HUES48 (cell line): ENCODE results near the gene DOCK2.

Source experiments
- H3K27ac ChIP-seq: one replicate; pipeline ENCODE4 v1.7.0; 2013; ENCODE audit warnings: low read depth, low read length, inconsistent platforms
- H3K27me3 ChIP-seq: 2 replicates; pipeline ENCODE4 v1.6.1; 2013; ENCODE audit warnings: mild to moderate bottlenecking, low read length; ENCODE audit not compliant: control insufficient read depth, insufficient read depth
- H3K36me3 ChIP-seq: 2 replicates; pipeline ENCODE4 v1.6.1; 2013; ENCODE audit warnings: low read length; ENCODE audit not compliant: control insufficient read depth, insufficient read depth
- H3K4me1 ChIP-seq: 2 replicates; pipeline ENCODE4 v1.6.1; 2013; ENCODE audit warnings: mild to moderate bottlenecking, low read length; ENCODE audit not compliant: control insufficient read depth, insufficient read depth
- H3K4me3 ChIP-seq: 2 replicates; pipeline ENCODE4 v1.5.1; 2013; ENCODE audit warnings: mild to moderate bottlenecking, low read depth, low read length
- H3K9ac ChIP-seq: 2 replicates; pipeline ENCODE4 v1.6.1; 2013; ENCODE audit warnings: mild to moderate bottlenecking, low read depth, low read length, moderate library complexity
- H3K9me3 ChIP-seq: 2 replicates; pipeline ENCODE4 v1.6.1; 2013; ENCODE audit warnings: low read length; ENCODE audit not compliant: control insufficient read depth, insufficient read depth

DOCK2 gene

DNA sequence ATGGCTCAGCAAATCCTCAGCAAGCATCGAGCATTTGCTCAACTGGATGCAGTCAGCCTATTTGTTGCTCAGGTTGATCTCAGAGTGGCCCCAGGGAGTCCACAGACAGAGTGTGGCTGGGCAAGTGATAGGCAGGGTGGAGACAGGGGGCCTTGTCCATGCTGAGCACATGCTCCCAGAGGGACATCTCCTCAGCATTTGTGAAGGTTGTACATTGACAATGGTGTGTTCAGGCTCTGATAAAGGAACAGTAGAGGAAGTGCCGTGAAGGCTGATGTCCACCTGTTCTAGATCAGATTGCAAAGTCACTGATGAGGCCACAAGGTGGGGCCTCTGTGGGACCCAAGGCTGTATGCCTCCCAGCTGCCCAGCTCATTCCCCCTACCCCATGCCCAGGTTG is 418.5 kb downstream of the DOCK2 start:
- no peaks in the 10 kb centered on the region for H3K27me3 ChIP-seq
- no peak overlapping the region for H3K27ac ChIP-seq
- H3K4me3 ChIP-seq: no peak overlapping the region
- H3K4me1 ChIP-seq: no peaks in the 10 kb centered on the region
- H3K36me3 ChIP-seq: no peaks in the 10 kb centered on the region
- no peaks in the 10 kb centered on the region; the same call in 1 of the 2 replicates for H3K9me3 ChIP-seq
- H3K9ac ChIP-seq: no peak overlapping the region

DNA sequence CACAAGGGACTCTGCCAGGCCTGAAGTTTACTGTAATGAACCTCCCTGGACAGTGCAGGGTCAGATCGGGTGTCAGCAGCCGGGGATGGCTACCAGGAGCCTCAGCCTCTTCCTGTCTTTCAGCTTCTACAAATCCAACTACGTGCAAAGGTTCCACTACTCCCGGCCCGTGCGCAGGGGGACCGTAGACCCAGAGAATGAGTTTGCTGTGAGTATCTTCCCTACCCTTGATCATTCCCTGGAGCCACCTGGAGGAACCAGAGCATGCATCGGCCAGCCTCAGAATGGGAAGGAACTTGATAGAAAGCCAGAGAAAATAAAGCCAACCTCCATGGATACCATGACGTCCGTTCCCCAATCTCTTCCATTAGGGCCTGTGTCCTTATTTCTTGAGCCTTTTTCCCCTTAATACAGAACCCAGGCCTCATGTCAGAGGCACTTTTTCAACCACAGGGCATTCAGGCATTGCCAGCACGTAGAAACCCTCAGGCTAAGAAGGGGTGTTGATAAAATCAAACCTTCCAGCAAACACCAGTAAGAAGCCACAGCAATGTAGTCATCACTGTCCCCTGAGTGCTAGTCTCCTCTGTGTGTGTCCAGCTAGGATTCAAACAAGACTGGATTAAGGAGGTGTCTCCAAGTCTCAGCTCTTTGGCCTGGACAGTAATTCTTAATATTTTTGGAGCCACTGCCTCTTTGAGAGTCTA is 419.6 kb downstream of the DOCK2 start:
- H3K4me3 ChIP-seq: no peak overlapping the region
- no peaks in the 10 kb centered on the region for H3K4me1 ChIP-seq
- H3K9me3 ChIP-seq: no peaks in the 10 kb centered on the region; the same call in 1 of the 2 replicates
- H3K27me3 ChIP-seq: no peaks in the 10 kb centered on the region
- H3K9ac ChIP-seq: no peak overlapping the region
- H3K27ac ChIP-seq: no peak overlapping the region
- no peaks in the 10 kb centered on the region for H3K36me3 ChIP-seq

DNA sequence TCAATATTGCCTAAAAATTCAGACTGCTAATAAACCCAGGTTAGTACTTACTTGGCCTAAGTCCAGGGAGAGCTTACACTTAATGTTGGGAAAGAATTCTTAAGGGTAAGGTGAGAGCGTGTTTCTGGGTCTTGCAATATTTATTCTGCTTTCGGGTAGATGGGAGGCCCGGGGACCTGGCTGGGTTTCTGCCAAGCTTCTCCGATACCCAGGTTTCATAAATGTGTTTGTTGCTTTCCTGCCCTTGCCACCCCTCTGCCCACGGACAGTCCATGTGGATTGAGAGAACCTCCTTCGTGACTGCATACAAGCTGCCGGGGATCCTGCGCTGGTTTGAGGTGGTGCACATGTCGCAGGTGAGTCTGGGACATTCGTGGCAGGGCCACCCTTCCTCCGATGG is 420.2 kb downstream of the DOCK2 start:
- Histone ChIP-seq H3K4me1 (no peaks in the 10 kb centered on the region), H3K9me3 (no peaks in the 10 kb centered on the region; the same call in 1 of the 2 replicates), H3K4me3 (no peak overlapping the region), H3K27ac (no peak overlapping the region), H3K36me3 (no peaks in the 10 kb centered on the region), H3K27me3 (no peaks in the 10 kb centered on the region), H3K9ac (no peak overlapping the region)

DNA sequence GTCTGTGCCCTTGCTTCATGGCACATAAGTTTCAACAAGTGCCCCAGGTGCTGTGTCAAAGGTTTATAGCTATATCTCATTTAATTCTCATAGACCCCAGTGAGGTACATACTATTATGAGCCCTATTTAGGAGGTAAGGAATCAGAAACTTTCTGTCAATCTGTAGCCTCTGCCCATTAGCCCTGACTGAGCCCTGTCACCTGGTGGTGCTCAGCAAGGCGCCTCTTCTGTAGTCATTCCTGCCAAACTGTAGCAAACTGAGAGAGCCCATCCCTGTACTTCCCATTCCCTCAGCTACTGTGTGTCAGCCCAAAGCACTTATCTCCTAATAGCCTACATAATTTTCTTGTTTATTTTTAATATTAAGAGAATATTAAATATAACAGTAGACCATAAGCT is 422.1 kb downstream of the DOCK2 start:
- no peaks in the 10 kb centered on the region for H3K27me3 ChIP-seq
- H3K9me3 ChIP-seq: no peaks in the 10 kb centered on the region; the same call in 1 of the 2 replicates
- H3K4me1 ChIP-seq: no peaks in the 10 kb centered on the region
- no peak overlapping the region for H3K4me3 ChIP-seq
- no peaks in the 10 kb centered on the region for H3K36me3 ChIP-seq
- H3K9ac ChIP-seq: no peak overlapping the region
- no peak overlapping the region for H3K27ac ChIP-seq

DNA sequence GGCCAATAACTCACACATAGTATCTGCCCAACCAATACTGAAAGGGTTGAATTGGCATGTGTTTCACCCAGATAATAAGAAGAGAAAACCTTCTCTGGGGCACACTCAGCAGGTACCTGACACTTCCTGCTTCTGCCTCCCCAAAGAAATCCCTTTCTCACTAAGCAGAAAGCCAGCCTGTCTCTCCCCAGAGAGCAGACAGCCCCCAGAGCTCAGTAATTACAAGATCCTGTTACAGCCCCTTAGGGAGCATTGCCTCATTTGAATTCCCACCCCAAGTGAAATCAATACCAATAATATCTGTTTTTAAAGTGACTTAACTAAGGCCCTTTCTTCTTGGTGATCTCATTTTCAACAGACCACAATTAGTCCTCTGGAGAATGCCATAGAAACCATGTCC is 430.1 kb downstream of the DOCK2 start:
- Histone ChIP-seq H3K27me3 (no peaks in the 10 kb centered on the region), H3K4me3 (no peak overlapping the region), H3K36me3 (no peaks in the 10 kb centered on the region), H3K9ac (no peak overlapping the region), H3K4me1 (0 out of 2 replicates have a peak, but pooled peaks cover 6% of the 10 kb centered on the region), H3K27ac (no peak overlapping the region), H3K9me3 (no peaks in the 10 kb centered on the region)

DNA sequence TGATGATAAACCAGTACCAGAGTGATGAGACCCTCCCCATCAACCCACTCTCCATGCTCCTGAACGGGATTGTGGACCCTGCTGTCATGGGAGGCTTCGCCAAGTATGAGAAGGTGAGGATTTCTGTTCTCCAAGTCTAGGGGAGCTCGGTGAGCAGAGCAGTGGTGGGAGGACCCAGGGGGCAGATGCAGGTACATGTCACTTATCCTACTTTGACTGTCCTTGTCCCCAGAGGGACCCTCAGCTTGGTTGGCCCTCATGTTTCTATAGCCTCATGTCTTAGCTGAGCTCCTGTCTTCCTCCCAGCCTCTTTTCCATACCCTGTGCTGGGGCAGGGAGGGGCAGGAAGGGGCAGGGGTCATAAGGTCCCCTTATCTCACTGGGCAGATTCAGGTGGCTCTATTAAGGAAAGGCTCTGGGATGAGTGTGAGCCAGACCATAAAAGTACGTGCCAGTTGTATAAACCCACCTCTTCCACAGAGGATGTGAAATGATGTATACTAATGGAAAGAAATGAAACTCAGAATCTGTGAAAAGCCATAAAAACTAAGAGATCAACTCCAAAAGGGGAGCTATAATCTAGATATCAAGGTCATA is 430.6 kb downstream of the DOCK2 start:
- H3K27ac ChIP-seq: no peak overlapping the region
- H3K4me1 ChIP-seq: 0 out of 2 replicates have a peak, but pooled peaks cover 6% of the 10 kb centered on the region
- H3K9ac ChIP-seq: no peak overlapping the region
- no peaks in the 10 kb centered on the region for H3K27me3 ChIP-seq
- no peaks in the 10 kb centered on the region for H3K9me3 ChIP-seq
- no peak overlapping the region for H3K4me3 ChIP-seq
- no peaks in the 10 kb centered on the region for H3K36me3 ChIP-seq

DNA sequence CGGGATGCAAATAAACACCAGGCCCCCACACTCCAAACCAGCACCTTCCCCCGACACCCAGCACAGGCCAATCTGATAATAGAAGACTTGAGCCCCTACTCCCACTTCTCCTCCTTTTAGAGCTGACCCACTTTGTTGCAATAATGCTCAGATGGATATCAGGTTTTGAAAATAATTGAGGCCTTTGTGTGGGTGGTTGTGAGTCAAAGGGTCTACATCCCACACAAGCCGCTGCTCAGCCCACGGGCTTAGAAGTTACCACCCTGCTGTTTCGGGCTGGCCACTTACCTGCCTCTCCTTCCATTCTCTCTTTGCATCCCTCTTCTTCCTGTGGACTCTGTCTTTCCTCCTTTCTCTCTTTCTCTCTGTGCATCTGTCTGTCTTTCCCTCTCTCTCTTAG is 432.4 kb downstream of the DOCK2 start:
- no peaks in the 10 kb centered on the region for H3K27me3 ChIP-seq
- no peaks in the 10 kb centered on the region for H3K36me3 ChIP-seq
- H3K27ac ChIP-seq: no peak overlapping the region
- H3K4me1 ChIP-seq: 0 out of 2 replicates have a peak, but pooled peaks cover 6% of the 10 kb centered on the region
- no peak overlapping the region for H3K9ac ChIP-seq
- H3K4me3 ChIP-seq: no peak overlapping the region
- no peaks in the 10 kb centered on the region for H3K9me3 ChIP-seq

DNA sequence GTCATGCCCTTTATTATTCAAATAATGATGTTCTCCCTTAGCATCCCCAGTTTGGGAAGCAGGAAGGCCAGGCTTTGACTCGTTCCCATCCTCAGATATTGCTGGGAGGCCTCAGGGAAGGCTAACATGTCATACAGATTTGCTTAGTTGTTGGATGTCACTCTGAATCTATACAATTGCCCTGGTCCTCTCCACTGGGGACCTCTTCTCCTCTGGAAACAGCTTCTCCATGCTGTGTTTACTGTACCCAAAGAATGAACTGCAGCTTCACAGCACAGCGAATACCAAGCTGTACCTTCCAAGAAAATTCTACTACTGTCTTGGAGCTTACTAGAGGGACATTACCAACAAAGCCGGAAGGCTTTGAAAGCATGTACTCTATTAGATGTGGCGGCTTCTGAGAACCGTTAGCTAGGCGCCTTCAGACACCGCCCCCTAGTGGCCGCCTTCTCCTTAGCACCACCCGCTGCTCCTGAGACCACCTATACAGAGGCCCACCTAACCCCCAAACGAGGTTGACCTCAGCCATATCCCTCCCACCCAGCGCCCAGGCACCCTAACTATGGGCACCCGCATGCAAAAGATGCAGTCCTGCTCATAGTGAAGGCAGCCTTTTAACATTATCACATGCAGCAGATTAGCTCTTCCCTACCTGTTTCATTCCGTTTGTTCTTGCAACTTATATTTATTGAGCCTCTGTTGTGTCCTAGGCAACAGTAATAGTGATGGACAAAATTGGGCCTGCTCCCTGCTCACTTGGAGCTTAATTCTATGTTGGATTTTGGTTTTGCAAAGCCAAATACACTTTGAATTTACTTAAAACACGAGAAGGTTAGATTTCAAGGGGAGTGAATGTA is 433.7 kb downstream of the DOCK2 start:
- Histone ChIP-seq H3K9ac (no peak overlapping the region), H3K9me3 (no peaks in the 10 kb centered on the region), H3K36me3 (no peaks in the 10 kb centered on the region)

DNA sequence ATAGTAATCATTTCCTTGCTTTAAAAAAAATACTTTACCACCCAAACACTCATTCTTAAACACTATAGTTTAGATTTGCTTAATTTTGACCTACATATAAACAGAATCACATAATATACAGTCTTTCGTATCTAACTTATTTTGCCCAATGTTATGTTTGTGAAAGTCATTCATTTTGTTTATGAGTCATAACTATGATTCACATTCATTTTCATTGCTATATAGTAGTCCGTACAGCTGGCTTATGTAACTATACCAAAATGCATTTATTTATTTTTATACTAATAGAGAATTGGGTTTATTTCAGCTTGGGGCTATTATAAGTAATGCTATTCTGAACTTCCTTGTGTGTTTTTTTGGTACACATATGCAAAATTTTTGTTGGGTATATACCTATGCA is 434.7 kb downstream of the DOCK2 start:
- Histone ChIP-seq H3K27ac (no peak overlapping the region), H3K4me1 (0 out of 2 replicates have a peak, but pooled peaks cover 6% of the 10 kb centered on the region), H3K27me3 (no peaks in the 10 kb centered on the region), H3K9ac (no peak overlapping the region), H3K4me3 (no peak overlapping the region), H3K9me3 (no peaks in the 10 kb centered on the region), H3K36me3 (no peaks in the 10 kb centered on the region)

More for the DNA sequence above, 433.7 kb downstream of the DOCK2 start:
- Histone ChIP-seq H3K4me1 (0 out of 2 replicates have a peak, but pooled peaks cover 6% of the 10 kb centered on the region), H3K27me3 (no peaks in the 10 kb centered on the region), H3K4me3 (no peak overlapping the region), H3K27ac (no peak overlapping the region)

DNA sequence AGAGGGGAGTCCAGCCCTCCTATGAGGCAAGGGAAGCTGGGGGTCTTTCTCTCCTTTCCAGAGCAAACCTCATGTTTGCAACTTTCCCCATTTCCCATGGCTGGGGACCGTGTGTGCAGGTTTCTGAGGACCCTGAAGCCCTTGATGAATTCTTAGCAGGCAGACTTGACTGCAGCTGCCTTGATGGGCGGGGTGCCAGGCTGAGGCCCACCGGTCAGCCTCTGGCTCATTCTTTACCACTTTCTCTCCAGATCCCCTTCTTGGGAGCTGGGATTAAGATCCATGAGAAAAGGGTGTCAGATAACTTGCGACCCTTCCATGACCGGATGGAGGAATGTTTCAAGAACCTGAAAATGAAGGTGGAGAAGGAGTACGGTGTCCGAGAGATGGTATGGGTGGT is 438.6 kb downstream of the DOCK2 start:
- Histone ChIP-seq H3K4me3 (no peak overlapping the region), H3K27me3 (no peaks in the 10 kb centered on the region), H3K4me1 (no peaks in the 10 kb centered on the region), H3K27ac (no peak overlapping the region), H3K9me3 (no peaks in the 10 kb centered on the region), H3K9ac (no peak overlapping the region), H3K36me3 (no peaks in the 10 kb centered on the region)

DNA sequence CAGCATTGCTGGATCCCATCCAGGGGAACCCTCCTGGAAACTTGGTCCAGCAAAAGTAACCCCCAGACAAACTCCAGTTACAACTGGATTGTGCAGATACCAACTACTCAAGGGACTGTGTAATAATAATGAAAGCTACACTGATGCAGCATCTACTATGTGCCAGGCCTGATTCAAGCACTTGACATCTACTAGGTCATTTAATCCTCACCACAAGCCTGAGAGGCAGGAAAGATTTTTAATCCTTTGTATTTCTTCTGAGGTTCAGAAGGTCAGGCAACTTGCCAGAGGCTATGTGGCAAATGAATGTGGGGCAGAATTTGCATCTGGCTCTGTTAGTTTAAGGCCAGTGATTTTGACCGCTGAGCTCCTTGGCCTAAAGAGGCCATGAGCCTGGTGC is 439.1 kb downstream of the DOCK2 start:
- Histone ChIP-seq H3K4me1 (no peaks in the 10 kb centered on the region), H3K9me3 (no peaks in the 10 kb centered on the region), H3K9ac (no peak overlapping the region), H3K4me3 (no peak overlapping the region), H3K36me3 (no peaks in the 10 kb centered on the region), H3K27ac (no peak overlapping the region), H3K27me3 (no peaks in the 10 kb centered on the region)
